ENCODE data around the gene BTD. TPM values are rescaled to one million over a fixed set of nuclear protein-coding genes. Genes with fewer than 3 reads are reported as not detected.

BTD gene
- total RNA-seq, 2 donors from 2014 or later: 18.0 to 29.3 TPM

DNA sequence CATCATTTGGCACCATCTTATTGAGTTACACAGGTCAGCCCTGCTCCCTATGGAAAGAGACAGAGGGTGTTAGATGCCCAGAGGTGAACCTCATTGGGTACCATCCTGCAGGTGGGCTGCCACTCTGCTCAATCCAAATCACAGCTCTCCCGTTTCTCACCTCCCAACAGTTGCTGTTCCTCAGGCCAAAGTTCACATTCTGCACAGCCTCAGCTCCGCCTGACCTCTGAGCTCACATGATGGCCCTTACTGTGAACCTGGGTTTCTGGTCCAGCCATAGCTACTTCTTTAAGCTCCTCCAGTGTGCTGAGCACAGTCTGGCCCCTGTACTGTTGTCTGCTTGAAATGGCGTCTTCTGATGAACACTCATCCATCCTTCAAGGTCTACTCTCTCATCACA is 47.8 kb downstream of the BTD start:
- Histone ChIP-seq H3K27me3 (no peaks in the 10 kb centered on the region), H3K27ac (no peak overlapping the region), H3K36me3 (no peaks in the 10 kb centered on the region), H3K4me1 (no peaks in the 10 kb centered on the region), H3K4me3 (no peak overlapping the region), H3K9me3 (no peaks in the 10 kb centered on the region), H3K9ac (ENCODE audit: low read depth in 2 of 2, low read length in 2 of 2) (no peak overlapping the region)
- no peak for DNase-seq
- intact Hi-C loops (cut with DNase I): no loop called here
- TF ChIP-seq, protein P1, sequence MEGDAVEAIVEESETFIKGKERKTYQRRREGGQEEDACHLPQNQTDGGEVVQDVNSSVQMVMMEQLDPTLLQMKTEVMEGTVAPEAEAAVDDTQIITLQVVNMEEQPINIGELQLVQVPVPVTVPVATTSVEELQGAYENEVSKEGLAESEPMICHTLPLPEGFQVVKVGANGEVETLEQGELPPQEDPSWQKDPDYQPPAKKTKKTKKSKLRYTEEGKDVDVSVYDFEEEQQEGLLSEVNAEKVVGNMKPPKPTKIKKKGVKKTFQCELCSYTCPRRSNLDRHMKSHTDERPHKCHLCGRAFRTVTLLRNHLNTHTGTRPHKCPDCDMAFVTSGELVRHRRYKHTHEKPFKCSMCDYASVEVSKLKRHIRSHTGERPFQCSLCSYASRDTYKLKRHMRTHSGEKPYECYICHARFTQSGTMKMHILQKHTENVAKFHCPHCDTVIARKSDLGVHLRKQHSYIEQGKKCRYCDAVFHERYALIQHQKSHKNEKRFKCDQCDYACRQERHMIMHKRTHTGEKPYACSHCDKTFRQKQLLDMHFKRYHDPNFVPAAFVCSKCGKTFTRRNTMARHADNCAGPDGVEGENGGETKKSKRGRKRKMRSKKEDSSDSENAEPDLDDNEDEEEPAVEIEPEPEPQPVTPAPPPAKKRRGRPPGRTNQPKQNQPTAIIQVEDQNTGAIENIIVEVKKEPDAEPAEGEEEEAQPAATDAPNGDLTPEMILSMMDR (IDR thresholded peaks at IDR 0.05): no peak

DNA sequence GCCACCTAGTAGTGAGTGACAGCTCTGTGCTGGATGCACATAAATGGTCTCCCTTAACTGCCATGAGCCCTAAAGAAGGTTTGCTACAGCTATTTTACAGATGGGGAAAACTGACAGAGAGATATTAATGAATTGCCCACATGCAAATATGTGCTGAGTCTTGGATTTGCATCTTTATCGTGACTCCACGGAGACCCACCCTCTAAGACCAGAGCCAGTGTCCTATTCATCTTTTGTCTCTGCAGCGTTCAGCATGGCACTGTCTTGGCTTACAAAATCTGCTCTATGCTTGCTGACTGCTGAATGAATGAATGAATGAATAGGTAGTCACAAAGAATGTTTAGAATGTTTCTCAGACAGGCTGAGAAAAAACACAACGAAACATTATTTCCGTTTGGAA is 48.3 kb downstream of the BTD start:
- Histone ChIP-seq H3K4me1 (no peaks in the 10 kb centered on the region), H3K9me3 (no peaks in the 10 kb centered on the region), H3K9ac (ENCODE audit: low read depth in 2 of 2, low read length in 2 of 2) (no peak overlapping the region), H3K27ac (no peak overlapping the region), H3K36me3 (no peaks in the 10 kb centered on the region), H3K27me3 (no peaks in the 10 kb centered on the region), H3K4me3 (no peak overlapping the region)
- no peak for DNase-seq
- intact Hi-C loops (cut with DNase I): no loop called here
- TF ChIP-seq, protein P1 (IDR thresholded peaks at IDR 0.05): no peak

DNA sequence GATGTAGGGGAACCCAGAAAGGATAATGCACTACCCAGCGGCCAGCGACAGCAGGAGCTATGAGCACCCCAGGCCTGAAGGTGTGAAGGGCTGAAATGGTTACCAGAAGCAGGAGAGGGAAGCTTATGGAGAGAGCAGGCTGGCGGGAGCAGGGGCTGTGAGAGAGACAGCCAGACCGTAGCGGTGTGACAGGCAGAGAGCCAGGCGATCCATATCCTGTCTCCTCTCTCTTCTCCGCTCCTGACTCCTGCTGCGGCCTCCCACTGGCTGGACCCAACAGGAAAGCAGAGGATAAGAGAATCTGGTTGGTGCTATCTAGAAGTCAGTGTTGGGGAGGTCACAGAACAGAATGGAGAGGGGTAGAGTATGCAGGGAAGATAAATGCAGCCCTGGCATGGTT is 49.9 kb downstream of the BTD start:
- no peaks in the 10 kb centered on the region for H3K27me3 ChIP-seq
- no peak overlapping the region for H3K4me3 ChIP-seq
- no peaks in the 10 kb centered on the region for H3K9me3 ChIP-seq
- TF ChIP-seq, protein P1 (IDR thresholded peaks at IDR 0.05): no peak
- DNase-seq: no peak
- H3K9ac ChIP-seq (ENCODE audit: low read depth in 2 of 2, low read length in 2 of 2): no peak overlapping the region
- no peak overlapping the region for H3K27ac ChIP-seq
- intact Hi-C loops (cut with DNase I): no loop called here
- no peaks in the 10 kb centered on the region for H3K36me3 ChIP-seq
- H3K4me1 ChIP-seq: no peaks in the 10 kb centered on the region

DNA sequence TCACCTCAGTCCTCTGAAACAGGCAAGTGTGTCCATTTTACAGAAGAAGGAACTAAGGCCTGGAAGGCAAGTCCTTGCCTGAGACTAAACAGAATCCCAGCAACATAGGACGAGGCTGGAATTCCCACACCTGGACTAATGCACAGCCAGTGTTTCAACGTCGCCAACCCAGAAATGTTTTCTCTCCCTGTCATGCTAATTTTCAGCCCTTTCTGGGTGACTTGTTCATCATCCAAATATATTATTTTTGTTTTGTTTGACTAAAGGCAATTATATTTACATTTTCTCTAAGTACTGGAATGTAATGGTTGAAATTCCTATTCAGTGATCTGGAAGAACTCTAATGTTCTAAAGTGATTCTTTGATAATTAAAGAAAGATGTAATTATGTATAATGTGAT is 51.8 kb downstream of the BTD start:
- intact Hi-C loops (cut with DNase I): no loop called here
- no peak for DNase-seq
- no peaks in the 10 kb centered on the region for H3K4me1 ChIP-seq
- H3K36me3 ChIP-seq: no peaks in the 10 kb centered on the region
- H3K27ac ChIP-seq: no peak overlapping the region
- TF ChIP-seq, protein P1 (IDR thresholded peaks at IDR 0.05): no peak
- H3K9me3 ChIP-seq: no peaks in the 10 kb centered on the region
- H3K9ac ChIP-seq (ENCODE audit: low read depth in 2 of 2, low read length in 2 of 2): no peak overlapping the region
- H3K27me3 ChIP-seq: no peaks in the 10 kb centered on the region
- no peak overlapping the region for H3K4me3 ChIP-seq

DNA sequence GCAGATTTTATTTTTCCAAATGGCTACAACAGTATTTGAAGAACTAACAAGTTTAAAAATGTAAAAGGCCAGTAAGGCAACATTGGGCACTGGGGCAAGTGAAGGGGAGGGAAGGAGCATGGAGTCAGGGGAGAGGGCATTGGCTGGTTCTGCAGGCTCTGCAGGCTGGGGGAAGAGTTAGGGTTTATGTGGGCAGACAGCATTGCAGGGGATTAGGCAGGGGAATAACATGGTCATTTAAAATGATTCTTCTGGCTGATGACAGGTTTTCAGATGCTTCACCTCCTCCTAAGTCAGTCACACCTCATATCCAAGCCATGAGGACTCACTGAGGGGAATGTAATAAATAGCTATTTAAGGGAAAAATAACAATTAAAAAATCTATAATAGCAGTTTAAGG is 52.6 kb downstream of the BTD start:
- no peaks in the 10 kb centered on the region for H3K27me3 ChIP-seq
- intact Hi-C loops (cut with DNase I): no loop called here
- no peaks in the 10 kb centered on the region for H3K4me1 ChIP-seq
- H3K27ac ChIP-seq: no peak overlapping the region
- no peaks in the 10 kb centered on the region for H3K36me3 ChIP-seq
- H3K9ac ChIP-seq (ENCODE audit: low read depth in 2 of 2, low read length in 2 of 2): no peak overlapping the region
- H3K9me3 ChIP-seq: no peaks in the 10 kb centered on the region
- no peak for DNase-seq
- no peak overlapping the region for H3K4me3 ChIP-seq
- TF ChIP-seq, protein P1 (IDR thresholded peaks at IDR 0.05): no peak

DNA sequence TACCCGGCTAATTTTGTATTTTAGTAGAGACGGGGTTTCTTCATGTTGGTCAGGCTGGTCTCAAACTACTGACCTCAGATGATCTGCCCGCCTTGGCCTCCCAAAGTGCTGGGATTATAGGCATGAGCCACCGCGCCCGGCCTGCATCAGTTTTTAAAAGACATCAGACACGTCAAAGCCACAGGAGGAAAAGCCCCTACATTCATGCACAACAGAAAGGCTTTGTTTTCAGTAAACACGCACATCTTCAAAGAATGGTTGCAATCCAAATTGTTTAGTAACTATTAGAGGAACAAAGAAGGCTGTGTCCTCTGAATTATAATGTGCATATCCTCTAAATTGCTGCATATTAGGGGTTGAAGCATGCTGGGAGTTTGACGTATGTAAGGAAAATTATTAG is 53.3 kb downstream of the BTD start:
- no peaks in the 10 kb centered on the region for H3K4me1 ChIP-seq
- intact Hi-C loops (cut with DNase I): no loop called here
- H3K4me3 ChIP-seq: no peak overlapping the region
- H3K27ac ChIP-seq: no peak overlapping the region
- TF ChIP-seq, protein P1 (IDR thresholded peaks at IDR 0.05): no peak
- H3K27me3 ChIP-seq: no peaks in the 10 kb centered on the region
- no peaks in the 10 kb centered on the region for H3K9me3 ChIP-seq
- no peak for DNase-seq
- no peak overlapping the region for H3K9ac ChIP-seq (ENCODE audit: low read depth in 2 of 2, low read length in 2 of 2)
- H3K36me3 ChIP-seq: no peaks in the 10 kb centered on the region

Data from colonic mucosa (tissue), 4 donors.